GM18520 (cell line): ENCODE data around the gene PTPRD.

ENCODE experiments used
- ATAC-seq: cut with Tn5 transposase; IDR thresholded peaks from one replicate; pipeline ENCODE4 v1.9.1; 2021; ENCODE audit not compliant: unreplicated experiment

The PTPRD gene

DNA sequence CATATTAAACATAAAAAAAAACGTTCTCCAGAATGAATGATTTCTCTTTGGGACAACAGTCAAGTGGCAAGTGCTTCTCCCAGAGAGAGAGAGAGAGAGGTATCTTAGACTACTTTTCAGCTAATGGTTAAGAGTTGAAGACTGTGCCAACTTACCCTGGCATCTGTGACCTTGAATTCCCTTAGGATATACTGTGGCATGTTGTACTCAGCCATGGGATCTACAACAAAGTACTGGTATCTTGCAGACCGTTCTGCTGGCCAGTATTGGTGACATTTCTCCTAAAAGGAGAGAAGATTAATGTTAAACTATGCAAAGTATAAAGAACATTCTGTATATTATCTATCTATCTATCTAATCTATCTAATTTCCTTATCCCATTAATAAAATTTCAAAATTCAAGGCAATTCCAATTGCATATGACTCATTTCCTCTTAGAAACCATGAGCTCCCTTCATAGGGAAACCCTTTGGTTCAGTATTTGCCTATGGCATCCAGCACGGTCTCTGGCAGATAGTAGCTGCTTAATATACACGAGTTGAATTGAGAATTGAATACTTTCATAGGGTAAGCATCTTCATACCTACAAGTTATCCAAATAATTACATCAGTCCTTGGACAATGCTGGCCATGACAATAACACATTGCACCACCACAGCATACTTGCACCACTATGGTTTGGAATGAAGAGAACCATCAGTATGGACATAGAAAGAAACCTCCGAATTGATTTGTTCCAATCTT lies 2273.9 kb downstream of the PTPRD start:
- ATAC-seq = no peak

DNA sequence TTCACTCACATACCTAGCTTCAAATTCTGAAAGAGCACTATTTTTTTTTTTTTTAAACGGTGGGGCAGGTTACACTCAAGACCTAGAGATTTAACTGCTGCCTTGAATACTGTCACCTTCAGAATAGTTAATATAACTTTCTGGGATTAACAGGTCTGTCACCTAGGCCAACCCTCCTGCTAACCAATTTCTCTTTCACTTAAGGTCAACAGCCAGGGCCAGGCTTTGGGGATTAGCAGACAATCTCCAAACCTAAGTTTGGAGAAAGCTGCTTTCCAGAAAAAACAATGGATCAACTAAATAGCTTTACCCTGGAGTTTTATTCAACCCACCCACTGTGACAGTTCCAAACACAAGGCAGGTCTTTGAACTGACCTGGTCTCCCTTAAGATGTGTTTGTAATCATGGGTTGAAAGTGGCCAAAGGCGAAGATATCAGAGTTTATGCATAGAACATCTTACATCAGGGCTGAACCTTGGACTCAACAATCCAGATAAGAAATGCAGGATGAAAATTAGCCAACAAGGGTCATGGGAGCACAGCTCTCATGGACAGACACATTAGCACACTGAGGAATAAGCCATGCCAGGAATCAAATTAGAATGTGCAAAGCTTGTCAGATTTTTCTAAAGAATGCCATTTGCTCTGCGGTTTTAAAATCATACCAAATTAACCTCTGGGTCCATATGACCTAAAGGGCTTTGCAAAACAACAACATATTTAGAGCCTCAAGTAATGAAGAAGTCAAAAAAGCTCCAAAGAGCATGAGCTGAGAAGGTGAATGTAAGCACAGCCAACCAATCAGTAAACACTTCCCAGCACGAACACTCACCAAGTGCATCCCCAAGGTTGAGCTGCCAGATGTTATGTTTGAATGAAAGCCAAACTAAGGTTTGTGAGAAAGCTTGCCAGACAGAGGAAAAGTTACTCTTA lies 2274.7 kb downstream of the PTPRD start:
- no peak for ATAC-seq

DNA sequence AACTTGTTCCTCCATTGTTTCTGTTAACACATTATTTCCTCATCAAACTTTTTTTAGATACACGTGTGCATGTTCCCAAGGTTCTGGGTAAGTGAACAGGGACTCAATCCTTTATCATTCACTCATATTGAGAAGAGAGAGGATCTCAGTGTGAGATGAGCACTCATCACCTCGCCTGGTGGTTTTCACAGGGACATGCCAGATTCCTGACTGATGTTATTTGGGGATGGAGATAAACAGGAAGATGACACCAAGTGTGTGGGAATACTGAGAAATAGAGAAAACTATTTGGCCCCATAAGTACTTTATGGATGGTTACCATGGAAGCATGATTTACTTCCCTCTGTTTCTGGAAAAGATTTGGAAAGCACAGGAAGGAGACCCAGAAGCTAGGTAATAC lies 2279.9 kb downstream of the PTPRD start:
- no peak for ATAC-seq

DNA sequence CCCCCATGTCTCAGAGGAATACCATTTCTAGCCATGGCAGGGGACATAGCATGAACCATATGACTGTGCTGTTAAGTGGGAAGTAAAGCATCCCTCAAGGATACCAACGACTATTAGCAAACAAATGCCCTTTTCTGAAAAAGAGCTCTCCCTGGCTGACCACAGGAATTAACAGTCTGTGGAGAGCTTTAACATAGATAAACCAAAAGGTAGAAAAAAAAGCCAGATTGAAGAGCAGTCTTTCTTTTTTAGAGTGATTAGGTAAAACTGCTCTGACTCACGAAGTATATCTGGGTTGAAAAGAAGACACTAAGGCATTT lies 2280.5 kb downstream of the PTPRD start:
- no peak for ATAC-seq

DNA sequence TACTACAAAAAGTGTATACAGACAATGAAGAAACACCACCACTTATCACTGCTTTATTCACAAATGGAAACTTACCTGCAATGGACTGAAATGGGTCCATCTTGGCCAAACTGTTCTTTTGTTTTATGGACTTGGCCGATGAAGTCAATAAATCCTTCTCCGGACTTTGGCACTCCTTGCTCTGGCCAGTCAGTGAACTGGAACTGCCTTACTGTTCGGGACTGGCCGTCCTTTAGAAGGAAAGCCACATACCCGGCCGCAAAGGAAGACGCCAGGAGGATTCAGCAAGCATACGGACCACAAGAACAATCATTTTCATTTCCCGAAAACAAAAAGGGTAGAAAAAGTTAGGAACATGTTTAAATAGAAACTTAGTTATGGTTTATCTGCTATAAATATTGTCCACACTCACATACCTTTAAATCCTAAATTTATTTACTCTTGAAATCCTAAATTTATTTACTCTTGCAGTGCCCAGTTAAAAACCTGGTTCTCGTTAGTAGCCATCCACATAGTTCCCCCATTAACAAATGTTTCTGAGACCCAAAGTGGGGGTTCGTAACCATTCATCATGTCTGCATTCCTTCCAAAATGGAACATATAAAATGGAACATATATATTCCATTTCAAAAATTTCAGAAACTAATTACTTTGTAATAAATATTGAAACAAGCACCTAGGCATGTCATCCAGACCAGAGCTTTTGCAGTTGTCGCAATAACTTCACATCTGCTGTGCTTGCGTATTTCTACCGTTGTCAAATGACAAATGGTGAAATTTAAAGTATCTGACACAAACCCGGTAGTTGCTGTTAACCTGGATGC lies 2281.1 kb downstream of the PTPRD start:
- no peak for ATAC-seq

DNA sequence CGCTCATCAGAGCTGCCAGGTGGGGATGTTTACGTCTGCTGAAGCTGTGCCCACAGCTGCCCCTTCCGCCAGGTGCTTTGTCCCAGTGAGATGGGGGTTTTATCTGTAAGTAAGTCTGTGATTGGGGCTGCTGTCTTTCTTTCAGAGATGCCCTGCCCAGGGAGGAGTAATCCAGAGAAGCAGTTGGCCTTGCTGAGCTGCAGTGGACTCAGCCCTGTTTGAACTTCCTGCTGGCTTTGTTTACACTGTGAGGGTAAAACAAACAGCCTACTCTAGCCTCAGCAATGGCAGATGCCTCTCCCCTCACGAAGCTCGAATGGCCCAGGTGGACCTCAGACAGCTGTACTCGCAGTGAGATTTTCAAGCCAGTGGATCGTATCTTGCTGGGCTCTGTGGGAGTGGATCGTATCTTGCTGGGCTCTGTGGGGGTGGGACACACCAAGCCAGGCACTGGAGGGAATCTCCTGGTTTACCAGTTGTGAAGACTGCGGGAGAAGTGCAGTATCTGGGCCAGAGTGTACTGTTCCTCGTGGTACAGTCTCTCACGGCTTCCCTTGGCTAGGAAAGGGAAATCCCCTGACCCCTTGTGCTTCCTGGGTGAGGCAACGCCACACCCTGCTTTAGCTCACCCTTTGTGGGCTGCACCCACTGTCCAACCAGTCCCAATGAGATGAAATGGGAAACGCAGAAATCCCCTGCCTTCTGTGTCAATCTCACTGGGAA lies 2283.1 kb downstream of the PTPRD start:
- ATAC-seq = no peak

DNA sequence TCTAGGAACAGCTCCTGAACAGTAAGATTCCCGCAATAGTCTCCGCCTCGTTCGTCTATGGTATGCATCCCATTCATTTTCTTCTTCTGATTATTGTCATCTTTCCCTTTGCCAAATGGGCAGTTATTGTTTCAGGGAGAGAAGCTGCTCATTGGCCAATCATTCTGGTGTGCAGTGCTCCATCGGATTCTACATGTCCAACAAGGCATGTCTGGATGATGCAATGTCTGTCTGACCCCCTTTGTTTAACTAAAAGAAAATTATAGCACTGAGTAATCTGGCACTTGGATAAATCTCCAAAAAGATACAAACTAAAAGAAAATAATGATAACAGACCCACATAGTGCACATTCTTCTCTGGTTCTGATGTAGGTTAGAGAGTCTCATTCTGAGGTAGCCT lies 2297.6 kb downstream of the PTPRD start:
- ATAC-seq = no peak

DNA sequence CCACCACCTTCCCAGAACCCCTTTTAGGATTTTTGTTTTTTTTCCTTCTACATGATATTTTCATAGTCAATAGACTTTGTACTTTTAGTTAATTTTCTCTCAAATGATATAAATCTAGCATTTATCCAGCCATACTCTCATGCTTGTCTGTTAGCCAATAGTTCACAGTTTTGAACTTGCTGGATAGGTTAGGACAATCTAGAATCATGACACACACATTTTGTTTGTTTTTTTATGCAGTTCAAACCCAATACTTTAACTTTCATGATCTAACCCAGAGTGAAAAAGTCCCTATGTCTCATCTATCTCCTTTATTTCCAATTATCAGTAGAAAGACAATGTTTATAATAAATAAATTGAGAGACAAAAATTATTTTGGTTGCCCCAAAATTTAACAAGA lies 2303.5 kb downstream of the PTPRD start:
- ATAC-seq = no peak

DNA sequence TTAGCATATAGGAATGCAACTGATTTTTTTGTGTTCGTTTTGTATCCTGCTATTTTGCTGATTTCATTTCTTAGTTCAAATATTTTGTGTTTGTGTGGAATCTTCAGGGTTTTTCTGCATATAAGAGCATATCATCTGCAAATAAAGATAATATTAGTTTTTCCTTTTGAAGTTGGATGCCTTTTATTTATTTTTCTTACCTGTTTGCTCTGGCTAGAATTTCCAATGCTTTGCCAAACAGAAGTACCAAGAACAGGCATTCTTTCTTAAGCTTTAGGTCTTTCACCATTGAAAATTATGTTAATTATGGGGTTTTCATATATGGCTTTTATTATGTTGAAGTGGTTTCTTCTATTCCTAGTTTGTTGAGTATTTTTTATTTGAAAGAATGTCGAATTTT lies 2308.1 kb downstream of the PTPRD start:
- no peak for ATAC-seq

DNA sequence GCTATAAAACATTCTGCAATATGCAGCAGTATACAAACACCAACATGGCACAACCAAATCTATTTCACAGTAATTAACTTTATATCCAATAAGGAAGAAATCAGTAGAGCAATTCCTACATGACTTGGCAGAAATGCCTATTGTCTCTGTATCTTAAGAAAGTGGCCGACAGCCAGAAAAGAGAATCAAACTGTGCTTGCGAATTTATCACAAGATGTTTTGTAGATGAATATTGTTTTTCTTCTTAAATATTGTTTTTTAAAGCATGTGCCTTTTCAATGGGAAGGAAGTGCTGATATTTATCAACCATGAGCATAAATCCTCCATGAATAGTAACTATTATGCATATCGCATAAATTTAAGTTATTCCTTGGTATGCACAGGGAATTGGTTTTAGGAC lies 2311.5 kb downstream of the PTPRD start:
- ATAC-seq = no peak

DNA sequence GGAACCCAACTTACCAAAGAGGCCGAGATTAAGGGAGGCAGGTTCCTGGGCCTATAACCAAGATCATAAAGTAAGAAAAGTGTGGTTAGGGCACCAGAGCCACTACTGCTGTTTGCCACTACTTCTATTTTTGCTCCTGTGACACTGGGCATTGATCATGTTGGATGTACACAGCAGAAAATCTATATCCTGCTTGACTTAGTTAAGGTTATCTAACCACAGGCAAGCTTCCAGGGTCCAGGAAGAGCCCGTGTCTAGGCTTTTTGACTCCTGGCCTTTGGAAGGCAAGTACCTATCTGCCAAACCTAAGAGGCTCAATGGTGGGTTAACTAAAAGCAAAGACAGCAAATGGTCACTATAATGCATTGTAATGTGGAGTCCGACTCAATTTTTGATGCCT lies 2315.8 kb downstream of the PTPRD start:
- no peak for ATAC-seq

DNA sequence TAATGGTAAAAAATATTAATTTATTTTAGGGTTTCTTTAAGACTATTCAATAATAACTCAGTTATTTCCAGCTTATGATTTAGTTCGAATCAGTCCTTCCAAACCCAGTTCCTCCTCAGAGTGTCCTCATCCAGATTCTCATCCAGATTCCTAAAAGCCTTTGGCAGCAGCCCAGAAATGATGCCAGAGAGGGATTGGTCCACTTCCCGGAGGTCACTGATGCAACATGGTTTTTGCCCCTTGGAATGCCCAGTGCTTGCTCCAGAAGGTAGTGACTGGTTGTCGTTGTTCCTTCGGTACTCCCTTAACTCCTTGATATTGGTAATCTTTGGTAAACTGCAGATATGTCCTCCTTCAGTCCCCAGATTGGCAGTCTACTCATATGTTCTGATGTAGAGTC lies 2320.1 kb downstream of the PTPRD start:
- no peak for ATAC-seq

DNA sequence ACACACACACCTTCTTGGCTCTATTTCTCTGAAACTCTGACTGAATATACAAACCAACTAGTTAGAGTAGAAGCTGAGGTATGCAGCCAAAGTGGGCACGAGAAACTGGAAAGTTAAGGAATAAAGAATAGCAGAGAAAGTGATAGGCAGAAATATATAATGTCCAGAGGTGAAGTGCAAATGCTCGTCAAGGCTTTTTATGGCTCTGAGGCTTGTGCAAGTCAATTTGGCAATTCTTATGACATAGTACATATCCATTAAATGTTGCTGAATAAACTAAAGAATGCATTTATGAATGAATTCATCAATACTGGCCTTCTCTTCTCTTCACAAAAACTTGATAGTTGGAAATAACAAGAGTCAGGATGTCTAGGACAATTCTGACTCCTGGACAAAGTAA lies 2323.1 kb downstream of the PTPRD start:
- no peak for ATAC-seq

DNA sequence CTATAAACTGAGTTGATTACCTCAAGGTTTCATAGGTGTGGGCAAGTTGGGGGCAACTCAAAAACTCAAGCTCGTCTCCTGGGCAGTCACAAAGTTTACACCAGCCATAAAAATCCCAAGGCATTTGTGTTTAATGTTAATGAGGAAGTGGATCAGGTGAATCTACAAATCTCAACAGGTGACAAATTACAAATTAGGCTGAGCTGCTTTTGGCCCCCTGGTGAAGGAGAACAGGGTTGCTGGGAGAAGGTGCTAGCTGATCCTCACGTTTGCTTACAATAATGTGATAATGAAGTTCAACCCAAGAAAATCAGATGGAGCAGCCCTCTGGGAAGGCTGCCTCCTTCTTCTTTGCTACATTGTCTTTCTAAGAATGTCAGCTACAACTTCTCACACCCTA lies 2324.8 kb downstream of the PTPRD start:
- no peak for ATAC-seq

DNA sequence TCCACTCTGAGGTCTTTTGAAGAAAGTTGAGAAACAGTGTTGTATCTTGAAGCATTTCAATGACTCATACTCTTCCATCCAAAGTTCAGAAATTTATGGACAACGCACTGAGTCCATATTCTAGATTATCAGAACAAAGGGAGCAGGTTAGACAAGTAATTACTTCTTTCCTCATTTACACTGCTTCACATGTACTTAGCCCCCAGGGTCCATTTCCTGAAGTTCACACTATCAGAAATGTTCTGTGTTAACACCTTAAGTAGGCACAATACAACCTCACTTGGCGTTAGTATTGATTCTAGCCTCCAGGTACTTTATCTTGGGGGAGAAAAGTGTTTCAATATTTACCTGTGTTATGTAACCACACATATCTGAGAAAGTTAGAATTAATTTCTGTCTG lies 2325.3 kb downstream of the PTPRD start:
- ATAC-seq = no peak

DNA sequence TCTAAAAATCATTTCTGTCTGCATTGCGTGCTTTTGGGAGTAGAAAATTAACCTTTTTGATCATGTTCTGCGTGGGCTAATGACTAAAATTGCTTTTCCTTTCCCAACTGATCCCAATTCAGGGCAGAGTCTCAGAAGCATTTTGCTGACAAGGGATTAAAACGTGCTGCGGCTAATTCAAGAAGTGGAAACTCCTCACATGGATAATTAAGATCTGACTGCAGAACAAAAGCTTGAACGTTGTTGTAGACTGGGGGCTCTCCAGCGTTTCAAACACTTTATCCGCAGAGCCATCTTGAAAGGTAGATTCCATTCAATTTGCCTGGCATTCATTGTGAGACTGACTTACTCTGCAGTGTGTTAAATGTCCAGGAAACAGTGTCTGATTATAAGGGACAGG lies 2327.9 kb downstream of the PTPRD start:
- no peak for ATAC-seq

DNA sequence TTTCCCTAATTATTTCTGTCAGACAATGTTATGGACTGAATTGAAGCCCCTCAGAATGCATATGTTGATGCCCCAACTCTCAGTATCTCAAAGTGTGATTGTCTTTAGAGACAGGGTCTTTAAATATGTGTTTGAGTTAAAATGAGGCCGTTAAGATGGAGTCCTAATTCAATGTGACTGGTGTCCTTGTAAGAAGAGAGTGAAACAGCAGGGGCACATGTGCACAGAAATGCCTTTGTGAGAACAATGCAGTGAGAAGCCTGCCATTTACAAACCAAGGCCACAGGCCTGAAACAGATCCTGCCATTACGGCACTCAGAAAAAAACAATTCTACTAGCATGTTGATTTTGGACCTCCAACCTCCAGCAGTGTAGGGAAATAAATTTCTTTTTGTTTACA lies 2330.3 kb downstream of the PTPRD start:
- no peak for ATAC-seq

DNA sequence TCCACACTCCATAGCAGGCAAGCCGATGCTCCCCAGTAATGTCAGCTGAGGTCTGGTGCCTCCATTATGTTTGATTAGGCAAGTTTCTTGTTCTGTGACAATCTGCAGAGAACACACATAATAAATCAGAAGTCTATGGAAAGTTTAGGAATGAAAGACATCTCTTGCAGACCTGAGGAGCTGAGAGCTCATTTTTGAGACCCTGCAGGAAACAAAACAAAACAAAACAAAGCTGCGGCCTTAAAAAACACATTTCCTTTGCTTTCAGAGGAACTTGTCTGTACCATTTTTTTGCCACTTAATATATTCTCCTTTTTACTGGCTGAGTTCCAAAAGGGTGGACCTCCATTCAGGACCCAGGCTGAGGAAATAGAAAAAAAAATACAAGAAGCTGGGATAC lies 2332.0 kb downstream of the PTPRD start:
- no peak for ATAC-seq

DNA sequence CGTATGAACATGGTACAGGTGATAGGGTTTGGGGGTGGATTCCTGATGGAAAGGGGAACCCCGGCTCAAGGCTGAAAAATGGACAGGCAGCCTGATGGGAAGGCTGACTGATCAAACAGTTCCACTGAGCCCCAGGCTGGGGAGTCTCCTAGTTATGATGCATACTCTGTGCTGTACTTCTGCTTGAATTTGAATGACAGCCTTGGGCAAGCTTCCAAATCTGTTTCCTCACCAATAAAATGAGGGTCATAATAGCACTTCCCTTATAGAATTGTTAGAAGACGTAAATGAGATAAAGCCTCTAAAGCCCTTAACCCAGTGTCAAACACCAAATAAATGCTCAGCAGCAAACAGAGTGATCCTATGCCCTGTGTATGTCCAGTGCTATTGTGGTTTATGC lies 2334.8 kb downstream of the PTPRD start:
- ATAC-seq = no peak

DNA sequence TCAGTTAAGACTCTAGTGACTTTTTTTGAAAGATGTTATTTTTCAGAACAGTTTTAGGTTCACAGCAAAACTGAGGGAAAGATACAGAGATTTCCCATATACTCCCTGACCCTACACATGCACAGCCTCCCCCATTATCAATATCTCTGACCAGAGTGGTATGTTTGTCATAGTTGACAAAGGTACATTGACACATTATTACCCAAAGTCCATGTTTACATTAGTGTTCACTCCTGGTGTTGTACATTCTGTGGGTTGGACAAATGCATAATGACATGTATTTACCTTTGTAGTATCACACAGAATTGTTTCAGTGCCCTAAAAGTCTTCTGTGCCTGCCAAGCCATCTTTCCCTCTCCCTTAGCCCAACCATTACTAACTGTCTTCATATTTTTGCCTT lies 2342.6 kb downstream of the PTPRD start:
- ATAC-seq = no peak

DNA sequence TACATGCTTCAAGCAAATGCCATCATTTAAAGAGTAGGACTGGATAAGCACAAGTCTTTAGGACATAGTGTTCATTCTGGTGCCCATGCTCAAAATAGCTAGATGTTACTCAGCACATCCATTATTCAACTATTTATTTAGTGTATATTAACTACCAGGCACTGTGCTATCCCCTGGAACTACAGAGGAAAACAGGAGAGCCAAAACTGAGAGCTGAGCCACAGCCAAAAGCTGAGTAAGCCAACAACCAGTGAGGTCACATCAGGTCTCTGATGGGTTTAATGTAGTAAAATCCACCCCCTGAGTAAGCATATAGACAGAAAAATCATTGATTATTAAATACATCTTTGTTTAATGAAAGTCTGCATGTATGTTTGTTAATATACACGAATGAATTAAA lies 2343.9 kb downstream of the PTPRD start:
- no peak for ATAC-seq
